HG03558 (cell line): ENCODE data around the gene PRRT2.
"Not testable (repeated sequence)": the region's sequence is repeated elsewhere in the genome, so short reads cannot be mapped to it uniquely, and the experiment has no call there.

Source experiments
- ATAC-seq: cut with Tn5 transposase; IDR thresholded peaks from one replicate; pipeline ENCODE4 v1.9.1; 2021; ENCODE audit warnings: moderate number of reproducible peaks; ENCODE audit not compliant: unreplicated experiment; ENCODE audit errors: extremely low read depth

Gene PRRT2

DNA sequence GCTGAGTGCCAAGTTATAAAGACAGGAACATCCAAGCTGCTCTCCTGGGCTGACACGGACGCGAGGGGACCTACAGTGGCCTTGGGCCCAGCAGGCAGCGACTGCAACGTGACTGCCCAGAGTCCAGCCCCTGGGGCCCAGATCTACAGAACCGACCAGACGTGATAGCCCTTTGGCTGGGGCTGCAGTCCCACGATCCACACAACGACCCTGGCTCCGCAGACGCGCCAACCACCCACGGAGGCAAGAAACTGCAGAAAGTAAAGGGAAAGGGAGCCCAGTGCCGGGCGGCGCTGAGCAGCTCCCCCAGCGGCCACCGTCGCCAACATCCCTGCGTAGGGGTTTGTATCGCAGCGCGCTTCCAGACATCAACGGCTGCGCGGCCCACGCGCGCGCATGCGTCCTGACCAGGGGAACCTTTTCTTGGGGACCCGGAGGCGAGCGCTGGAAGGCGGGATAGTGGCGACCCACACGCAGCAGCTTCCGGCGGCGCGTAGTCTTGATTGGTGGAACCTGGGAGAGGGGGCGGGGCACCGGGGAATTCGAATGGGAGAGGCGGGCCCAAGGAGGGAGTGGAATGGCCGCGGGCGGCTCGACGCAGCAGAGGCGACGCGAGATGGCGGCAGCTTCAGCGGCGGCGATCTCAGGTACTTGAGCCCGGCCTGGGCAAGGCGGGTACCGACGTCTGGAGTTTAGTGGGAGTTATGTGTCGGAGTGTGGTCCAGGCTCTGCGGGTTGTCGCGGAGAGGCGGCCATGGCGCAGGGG lies 21.6 kb upstream of the PRRT2 start, which contains the start of gene KIF22:
TSS of gene KIF22 (plus strand) at position 569 of the 766 bp plus-strand sequence. CDS start at position 578, 9 bp downstream.
- peak; percentile 73 for ATAC-seq

DNA sequence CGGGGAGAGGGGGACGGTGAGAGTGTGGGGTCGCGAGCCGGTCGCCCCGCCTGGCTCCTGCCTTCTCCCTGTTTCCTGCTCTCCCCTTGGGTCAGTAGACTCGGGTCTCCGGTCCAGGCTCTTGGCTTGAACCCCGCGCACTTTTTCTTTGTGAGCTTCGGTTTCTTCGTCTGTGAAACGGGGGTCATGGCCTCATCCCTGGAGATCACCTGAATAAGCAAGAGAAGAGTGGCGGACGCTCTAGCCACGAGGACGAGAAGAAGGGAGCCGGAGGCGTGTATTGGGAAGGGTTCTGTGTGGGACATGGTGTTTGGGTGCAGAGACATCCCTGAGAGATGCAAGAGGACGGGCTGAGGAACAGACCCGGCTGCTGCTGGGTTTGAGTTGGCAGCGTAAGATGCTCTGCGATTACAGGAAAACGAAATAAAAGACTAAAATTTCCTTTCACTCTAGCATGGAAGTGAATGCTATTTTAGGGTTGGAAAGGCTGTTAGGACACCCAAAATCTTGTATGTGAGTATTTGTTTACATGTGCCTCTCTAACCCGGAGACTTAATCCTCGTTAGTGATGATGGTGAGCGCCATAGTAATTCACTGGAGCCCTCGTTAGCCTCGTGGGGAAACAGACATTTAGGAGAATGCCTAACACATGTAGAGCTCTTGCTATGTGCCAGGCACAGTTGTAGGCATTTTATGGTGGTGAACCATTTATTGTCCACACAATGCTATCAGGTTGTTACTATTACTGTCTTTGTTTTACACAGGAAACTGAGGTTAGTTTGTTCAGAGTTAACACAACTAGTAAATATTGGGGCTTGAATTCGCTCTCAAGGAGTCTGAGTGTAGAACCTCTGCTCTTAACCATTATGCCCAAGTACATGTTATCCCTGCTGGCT lies 20.8 kb upstream of the PRRT2 start:
- ATAC-seq, result no peak

DNA sequence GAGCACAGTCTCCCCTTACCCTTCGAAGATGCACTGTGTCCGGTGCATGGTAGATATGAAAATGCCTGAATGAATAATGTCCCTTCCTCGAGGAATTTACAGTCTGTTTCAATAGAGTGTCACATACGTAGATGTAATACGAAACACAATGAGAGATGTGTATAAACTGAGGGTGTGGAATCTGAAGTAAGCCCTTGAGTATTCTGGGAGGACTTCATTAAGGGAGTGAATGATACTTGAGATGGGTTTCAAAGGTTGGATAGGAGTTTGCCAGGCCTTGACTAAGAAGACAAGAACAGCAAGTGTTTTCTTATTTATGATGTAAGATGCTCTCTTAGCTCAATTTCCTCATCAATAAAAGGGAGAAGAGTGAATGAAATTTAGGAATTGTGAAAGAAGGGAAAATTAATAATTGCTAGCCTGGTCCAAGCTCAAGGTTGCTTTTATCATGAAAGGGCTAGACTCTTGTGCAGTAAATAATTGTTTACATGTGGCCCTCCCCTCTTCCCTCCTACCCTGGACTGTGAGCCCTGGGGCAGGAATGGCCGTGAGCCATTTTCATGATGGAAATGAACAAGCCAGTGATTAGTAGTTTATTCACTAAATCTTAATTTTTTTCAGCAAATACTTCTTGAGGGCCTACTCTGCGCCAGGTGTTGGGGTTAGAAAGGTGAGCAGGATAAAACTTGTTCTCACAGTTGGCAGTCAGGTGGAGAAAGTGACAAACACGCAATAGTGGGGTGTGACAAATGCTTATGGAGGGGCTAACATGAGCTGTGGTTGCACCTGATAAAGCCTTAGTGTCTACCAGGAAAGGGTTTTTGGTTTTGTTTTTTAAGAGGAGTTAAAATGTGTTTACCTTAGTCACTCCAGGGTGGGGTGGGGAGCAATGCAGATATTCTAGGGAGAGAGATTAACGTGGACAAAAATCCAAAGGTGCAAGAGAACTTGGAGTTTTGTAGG lies 19.9 kb upstream of the PRRT2 start:
- no peak for ATAC-seq

DNA sequence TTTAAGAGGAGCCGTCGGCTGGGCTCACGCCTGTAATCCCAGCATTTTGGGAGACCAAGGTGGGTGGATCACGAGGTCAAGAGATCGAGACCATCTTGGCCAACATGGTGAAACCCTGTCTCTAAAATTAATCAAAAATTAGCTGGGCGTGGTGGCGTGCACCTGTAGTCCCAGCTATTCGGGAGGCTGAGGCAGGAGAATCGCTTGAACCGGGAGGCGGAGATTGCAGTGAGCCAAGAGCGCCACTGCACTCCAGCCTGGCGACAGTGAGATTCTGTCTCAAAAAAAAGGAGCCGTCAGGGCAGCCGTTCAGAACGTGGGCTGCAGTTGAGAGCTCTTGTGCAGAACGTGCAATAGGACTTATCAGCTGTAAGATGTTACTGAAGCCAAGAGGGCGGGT lies 18.8 kb upstream of the PRRT2 start:
- ATAC-seq, result not testable (repeated sequence)

DNA sequence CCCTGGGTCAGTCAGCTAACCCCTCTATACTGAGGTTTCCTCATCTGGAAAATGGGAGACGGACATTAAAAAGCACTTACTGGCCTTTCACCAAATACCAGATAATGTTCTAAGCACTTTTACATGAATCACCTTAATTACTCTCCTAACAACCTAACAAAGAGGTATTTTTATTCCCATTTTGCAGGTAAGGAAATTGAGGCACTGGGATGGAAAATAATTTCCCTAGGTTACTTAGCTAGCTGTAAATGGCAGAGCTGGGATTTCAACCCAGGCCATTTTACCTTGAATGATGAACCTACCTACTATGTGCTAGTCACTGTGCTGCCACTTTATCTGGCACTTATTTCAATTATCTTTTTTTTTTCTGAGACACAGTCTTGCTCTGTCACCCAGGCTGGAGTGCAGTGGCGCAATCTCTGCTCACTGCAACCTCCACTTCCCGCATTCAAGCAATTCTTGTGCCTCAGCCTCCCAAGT lies 17.7 kb upstream of the PRRT2 start:
- no peak for ATAC-seq

DNA sequence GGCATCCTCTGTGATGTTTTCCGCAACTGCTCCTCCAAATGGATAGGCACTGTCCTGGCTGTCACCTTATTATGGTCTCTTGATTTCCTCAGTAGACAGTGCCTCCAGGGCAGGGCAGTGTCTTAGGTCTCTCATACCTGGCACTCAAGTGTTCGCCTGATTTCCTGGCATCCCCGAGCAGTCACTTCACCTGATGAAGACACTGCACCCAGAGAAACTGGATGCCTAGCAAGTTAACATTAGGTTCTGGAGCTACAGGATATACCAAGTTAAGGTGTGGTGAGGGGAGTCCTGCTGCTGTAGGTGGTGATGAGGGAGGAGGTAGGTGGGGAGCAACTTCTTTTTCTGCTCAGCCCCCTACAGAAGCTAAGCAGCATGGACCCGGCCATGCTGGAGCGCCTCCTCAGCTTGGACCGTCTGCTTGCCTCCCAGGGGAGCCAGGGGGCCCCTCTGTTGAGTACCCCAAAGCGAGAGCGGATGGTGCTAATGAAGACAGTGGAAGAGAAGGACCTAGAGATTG lies 9.5 kb upstream of the PRRT2 start:
- ATAC-seq, result no peak

DNA sequence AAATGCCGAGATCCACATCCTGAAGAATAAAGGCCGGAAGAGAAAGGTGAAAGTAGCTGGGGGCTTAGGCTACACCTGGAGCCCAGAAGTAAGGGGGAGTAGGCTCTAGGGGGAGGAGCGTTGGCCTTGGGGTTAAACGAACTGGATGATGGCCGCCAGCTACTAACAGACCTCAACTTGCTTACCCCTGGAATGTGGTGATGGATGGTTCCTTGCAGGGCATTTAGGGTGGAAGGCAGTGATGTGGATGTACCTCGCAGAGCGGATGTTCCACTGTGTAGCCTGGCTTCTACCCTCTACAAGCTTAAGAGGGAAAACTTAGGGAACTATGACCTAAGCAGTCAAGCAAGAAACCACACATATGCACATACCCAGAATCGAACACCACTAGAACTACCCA lies 8.0 kb upstream of the PRRT2 start:
- no peak for ATAC-seq

DNA sequence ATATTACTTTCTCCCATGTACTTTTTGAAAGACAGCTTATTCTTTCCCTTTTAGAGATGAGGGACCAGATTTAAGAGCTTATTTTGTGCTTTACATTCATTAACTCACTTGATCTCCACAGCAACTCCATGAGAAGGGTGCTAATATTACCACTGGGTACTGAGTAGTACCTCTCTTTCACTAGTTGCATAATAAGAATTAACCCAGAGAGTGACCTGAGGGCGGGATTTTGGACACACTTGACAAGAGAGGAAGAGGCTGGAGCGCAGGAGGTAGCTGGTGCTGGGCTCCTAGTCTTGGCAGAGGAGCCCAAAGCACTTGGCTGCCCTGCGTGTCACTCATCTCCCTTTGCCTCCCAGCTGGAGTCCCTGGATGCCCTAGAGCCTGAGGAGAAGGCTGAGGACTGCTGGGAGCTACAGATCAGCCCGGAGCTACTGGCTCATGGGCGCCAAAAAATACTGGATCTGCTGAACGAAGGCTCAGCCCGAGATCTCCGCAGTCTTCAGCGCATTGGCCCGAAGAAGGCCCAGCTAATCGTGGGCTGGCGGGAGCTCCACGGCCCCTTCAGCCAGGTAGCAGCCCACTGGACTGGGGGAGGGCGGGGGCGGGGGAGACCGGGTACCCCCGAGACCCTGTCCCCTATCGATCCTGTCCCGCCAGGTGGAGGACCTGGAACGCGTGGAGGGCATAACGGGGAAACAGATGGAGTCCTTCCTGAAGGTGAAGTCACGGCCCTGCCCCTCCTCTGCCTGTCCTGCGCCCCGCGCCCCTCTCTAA lies 7.3 kb upstream of the PRRT2 start:
- ATAC-seq, result no peak

DNA sequence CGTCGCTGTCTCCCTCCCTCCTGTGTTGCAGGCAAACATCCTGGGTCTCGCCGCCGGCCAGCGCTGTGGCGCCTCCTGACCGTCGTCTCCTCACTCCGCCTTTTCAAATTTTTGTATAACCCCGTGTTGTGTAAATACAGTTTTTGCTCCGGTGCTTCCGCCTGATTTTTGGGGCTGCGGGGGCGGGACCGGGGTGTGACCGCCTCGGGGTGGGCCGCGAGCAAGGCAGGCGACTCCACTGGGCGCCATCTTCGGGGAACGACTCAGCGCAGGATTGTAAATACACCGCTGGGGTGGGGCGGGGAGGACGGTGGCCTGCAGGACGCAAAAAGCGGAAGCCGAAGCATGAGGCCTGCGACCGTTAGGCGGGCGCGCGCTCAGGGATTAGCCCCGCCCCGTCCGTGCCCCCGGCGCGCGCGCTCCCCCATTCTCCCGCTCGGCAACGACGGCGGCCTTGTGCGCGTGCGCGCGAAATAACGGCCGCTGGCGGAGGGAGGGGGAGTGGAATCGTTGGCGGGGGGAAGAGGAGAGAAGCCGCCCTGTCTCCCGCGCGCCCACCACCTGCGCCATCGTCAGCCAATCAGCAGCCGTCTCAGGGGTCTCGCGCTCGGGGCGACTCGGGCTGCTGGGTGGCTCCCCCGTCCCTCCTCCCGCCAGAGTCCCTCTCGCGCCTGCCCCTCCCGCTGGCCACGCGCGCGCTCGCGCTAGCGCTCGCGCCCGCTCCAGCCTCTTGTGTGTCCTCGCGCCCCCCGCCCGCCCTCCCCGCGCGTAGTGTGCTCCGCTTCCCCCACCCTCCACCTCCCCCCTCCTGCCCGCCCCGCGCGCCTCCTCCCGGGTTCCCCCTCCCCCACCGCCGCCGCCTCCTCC lies 6.5 kb upstream of the PRRT2 start:
- peak; percentile 23 for ATAC-seq

DNA sequence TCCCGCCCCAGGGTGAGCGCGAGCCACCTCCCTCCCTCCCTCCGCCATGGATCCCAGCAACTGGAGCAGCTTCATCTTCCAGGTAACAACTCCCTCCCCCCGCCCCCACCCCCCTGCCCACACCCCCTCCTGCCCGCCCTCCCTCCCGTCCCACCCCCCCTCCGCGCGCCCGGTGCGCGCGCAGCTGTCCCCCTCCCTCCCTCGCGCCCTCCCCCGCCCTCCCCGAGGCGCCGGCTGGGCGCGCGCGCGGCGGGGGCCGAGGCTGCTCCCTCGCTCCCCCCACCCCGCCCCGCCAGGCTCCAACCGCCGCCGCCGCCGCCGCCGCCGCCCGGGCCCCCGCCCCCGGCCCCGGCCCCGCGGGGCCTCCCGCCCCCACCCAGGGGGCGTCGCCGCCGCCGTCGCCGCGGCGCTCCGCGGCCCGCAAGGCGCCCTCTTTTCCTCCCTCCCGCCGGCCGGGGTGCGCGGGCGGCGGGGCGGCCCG lies 5.9 kb upstream of the PRRT2 start, which contains the start of gene MAZ:
TSS of gene MAZ (plus strand) at position 431 of the 481 bp plus-strand sequence. CDS start 173 bp downstream, outside the sequence.
- no peak for ATAC-seq

DNA sequence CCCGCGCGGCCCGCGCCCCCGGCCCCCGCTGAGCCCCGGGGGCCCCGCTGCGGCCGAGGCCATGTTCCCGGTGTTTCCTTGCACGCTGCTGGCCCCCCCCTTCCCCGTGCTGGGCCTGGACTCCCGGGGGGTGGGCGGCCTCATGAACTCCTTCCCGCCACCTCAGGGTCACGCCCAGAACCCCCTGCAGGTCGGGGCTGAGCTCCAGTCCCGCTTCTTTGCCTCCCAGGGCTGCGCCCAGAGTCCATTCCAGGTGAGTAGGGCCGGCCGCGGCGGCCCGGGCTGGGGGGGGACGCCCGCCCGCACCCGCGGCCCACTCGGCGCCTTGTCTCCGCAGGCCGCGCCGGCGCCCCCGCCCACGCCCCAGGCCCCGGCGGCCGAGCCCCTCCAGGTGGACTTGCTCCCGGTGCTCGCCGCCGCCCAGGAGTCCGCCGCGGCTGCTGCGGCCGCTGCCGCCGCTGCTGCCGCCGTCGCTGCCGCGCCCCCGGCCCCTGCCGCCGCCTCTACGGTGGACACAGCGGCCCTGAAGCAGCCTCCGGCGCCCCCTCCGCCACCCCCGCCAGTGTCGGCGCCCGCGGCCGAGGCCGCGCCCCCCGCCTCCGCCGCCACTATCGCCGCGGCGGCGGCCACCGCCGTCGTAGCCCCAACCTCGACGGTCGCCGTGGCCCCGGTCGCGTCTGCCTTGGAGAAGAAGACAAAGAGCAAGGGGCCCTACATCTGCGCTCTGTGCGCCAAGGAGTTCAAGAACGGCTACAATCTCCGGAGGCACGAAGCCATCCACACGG lies 5.2 kb upstream of the PRRT2 start:
- ATAC-seq, result no peak

DNA sequence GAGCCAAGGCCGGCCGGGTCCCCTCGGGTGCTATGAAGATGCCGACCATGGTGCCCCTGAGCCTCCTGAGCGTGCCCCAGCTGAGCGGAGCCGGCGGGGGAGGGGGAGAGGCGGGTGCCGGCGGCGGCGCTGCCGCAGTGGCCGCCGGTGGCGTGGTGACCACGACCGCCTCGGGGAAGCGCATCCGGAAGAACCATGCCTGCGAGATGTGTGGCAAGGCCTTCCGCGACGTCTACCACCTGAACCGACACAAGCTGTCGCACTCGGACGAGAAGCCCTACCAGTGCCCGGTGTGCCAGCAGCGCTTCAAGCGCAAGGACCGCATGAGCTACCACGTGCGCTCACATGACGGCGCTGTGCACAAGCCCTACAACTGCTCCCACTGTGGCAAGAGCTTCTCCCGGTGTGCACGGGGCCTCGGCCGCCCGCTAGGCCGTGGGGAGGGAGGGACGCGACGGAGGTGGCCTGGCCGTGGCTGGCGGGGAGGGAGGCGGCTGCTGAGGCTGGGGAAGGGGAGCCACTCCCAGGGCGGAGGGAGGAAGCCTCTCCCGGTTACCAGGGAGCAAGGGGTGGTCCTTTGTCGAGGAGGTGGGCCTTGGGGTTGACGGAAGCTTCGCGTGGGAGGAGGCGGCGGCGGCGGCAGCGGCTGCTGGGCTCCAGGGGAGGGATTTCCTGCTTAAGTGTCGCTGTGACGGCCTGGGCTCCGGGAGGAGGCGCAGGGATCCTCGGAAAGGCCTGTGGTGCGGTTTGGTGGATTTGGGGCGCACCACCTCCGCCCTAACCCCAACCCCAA lies 4.4 kb upstream of the PRRT2 start:
- no peak for ATAC-seq

DNA sequence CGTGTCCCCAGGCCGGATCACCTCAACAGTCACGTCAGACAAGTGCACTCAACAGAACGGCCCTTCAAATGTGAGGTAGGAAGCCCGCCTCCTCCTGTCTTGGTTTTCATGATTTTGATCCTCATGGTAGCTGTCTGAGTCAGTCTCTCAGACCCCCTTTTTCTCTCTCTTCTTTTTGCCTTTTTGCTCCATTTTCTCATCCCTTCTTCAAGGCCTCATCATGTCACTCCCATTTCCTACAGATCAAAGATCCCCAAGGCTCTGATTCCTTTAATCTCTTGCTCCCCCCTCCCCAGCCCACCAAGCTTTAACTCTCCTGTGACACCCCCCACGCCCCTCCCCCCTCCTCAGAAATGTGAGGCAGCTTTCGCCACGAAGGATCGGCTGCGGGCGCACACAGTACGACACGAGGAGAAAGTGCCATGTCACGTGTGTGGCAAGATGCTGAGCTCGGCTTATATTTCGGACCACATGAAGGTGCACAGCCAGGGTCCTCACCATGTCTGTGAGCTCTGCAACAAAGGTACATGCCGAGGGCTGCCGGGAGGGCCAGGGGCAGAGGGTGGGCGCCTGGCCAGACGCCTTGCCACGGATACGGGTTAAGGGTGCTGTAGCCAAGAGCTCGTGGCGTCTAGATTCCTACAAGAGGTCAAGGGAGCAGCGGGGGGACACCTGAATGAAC lies 3.6 kb upstream of the PRRT2 start:
- ATAC-seq, result no peak

DNA sequence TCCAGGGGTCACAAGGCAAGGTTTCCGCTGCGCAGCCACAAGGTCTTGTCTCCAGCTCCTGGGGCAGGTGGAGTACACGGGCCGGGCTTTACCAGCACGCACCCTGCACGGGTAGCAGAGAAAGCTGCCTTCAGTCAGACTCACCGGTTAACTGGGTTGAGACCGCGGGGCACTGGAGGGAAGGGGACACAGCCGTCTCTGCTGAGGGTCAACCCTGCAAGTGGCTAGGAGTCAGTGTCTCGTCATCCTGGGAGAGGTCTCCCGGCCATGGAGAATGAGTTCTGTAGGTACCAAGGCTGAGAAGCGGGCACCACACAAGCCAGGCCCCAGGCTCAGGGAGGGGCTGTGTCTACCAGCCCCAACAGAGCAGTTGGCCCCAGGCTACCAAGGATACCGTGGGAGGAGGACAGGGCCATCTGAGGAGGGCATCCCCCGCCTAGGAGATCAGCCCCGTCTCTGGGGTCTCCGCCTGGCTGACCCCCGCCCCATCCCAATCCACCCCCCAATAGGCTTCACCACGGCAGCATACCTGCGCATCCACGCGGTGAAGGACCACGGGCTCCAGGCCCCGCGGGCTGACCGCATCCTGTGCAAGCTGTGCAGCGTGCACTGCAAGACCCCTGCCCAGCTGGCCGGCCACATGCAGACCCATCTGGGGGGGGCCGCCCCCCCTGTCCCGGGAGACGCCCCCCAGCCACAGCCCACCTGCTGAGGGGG lies 2.8 kb upstream of the PRRT2 start:
- no peak for ATAC-seq
